ENCODE measurements around the gene TMED10. TPM values are rescaled to one million over a fixed set of nuclear protein-coding genes. Genes with fewer than 3 reads are reported as not detected.
"Not testable (repeated sequence)": the region's sequence is repeated elsewhere in the genome, so short reads cannot be mapped to it uniquely, and the experiment has no call there.

Gene TMED10
- total RNA-seq, 2 donors from 2014 or later = 264 to 267 TPM

- Mint-ChIP-seq H3K36me3 (ENCODE audit: low read depth) (peaks cover 24% of the 10 kb centered on the region), H3K4me3 (no peak overlapping the region), H3K27me3 (ENCODE audit: insufficient read depth) (no peaks in the 10 kb centered on the region), H3K9me3 (no peaks in the 10 kb centered on the region), H3K4me1 (peaks cover 18% of the 10 kb centered on the region), H3K27ac (no peak overlapping the region)
- H3K9me3 ChIP-seq (ENCODE audit: control insufficient read depth, low read length) = no peaks in the 10 kb centered on the region
- TF ChIP-seq CTCF (conservative IDR thresholded peaks at IDR 0.05) = no peak
- DNase-seq = no peak
- peaks cover 35% of the 10 kb centered on the region for H3K36me3 ChIP-seq (ENCODE audit: control insufficient read depth, insufficient read depth, low read length)
- no peak overlapping the region for H3K4me3 ChIP-seq (ENCODE audit: low read length)
- no peaks in the 10 kb centered on the region for H3K27me3 ChIP-seq (ENCODE audit: control insufficient read depth, insufficient read depth, low read length, poor library complexity, severe bottlenecking)
- H3K27ac ChIP-seq (ENCODE audit: low read depth, low read length) = no peak overlapping the region
- H3K9ac ChIP-seq (ENCODE audit: extremely low read depth, low read length, poor library complexity, severe bottlenecking) = no peak overlapping the region
- H3K4me1 ChIP-seq (ENCODE audit: control insufficient read depth, insufficient read depth, low read length) = no peaks in the 10 kb centered on the region
- 100% methylated on average over 1 of the region's 1 CpG; no CpG with 5 or more reads in 1 of the 2 experiments for whole genome bisulfite sequencing, 2 experiments (ENCODE audit: insufficient coverage in 1 of 2, insufficient read length in 1 of 2)
These were observed 24.6 kb downstream of the TMED10 start for GRCh38 chr14:75151851-75152250.

GRCh38 chr14:75150637-75151036 is 25.8 kb downstream of the TMED10 start:
- not testable (repeated sequence) for H3K27ac ChIP-seq (ENCODE audit: low read depth, low read length); H3K9me3 Mint-ChIP-seq
- 76 to 84% methylated on average over 4 to 6 of the region's 6 CpGs for WGBS, 2 experiments (ENCODE audit: insufficient coverage in 1 of 2, insufficient read length in 1 of 2)

GRCh38 chr14:75150150-75150549 is 26.3 kb downstream of the TMED10 start:
- Histone ChIP-seq H3K9me3 (ENCODE audit: control insufficient read depth, low read length) (no peaks in the 10 kb centered on the region), H3K4me3 (ENCODE audit: low read length) (no peak overlapping the region), H3K36me3 (ENCODE audit: control insufficient read depth, insufficient read depth, low read length) (peaks cover 51% of the 10 kb centered on the region), H3K27ac (ENCODE audit: low read depth, low read length) (no peak overlapping the region), H3K9ac (ENCODE audit: extremely low read depth, low read length, poor library complexity, severe bottlenecking) (no peak overlapping the region), H3K4me1 (ENCODE audit: control insufficient read depth, insufficient read depth, low read length) (no peaks in the 10 kb centered on the region), H3K27me3 (ENCODE audit: control insufficient read depth, insufficient read depth, low read length, poor library complexity, severe bottlenecking) (no peaks in the 10 kb centered on the region)
- peaks cover 18% of the 10 kb centered on the region for H3K4me1 Mint-ChIP-seq
- peaks cover 35% of the 10 kb centered on the region for H3K36me3 Mint-ChIP-seq (ENCODE audit: low read depth)
- H3K9me3 Mint-ChIP-seq = no peaks in the 10 kb centered on the region
- H3K27ac Mint-ChIP-seq = peak overlapping the region; percentile 15
- DNase-seq = no peak
- H3K4me3 Mint-ChIP-seq = no peak overlapping the region
- 89 to 92% methylated on average over 1 of the region's 2 CpGs for WGBS, 2 experiments (ENCODE audit: insufficient coverage in 1 of 2, insufficient read length in 1 of 2)
- H3K27me3 Mint-ChIP-seq (ENCODE audit: insufficient read depth) = no peaks in the 10 kb centered on the region
- no peak for TF ChIP-seq CTCF (conservative IDR thresholded peaks at IDR 0.05)

More at GRCh38 chr14:75150637-75151036, 25.8 kb downstream of the TMED10 start:
- peaks cover 18% of the 10 kb centered on the region for H3K4me1 Mint-ChIP-seq
- H3K4me3 ChIP-seq (ENCODE audit: low read length); H3K27me3 Mint-ChIP-seq (ENCODE audit: insufficient read depth); DNase-seq; H3K27me3 ChIP-seq (ENCODE audit: control insufficient read depth, insufficient read depth, low read length, poor library complexity, severe bottlenecking); H3K9ac ChIP-seq (ENCODE audit: extremely low read depth, low read length, poor library complexity, severe bottlenecking); H3K9me3 ChIP-seq (ENCODE audit: control insufficient read depth, low read length); H3K4me3 Mint-ChIP-seq; H3K27ac Mint-ChIP-seq; H3K4me1 ChIP-seq (ENCODE audit: control insufficient read depth, insufficient read depth, low read length): not testable (repeated sequence)
- peaks cover 47% of the 10 kb centered on the region for H3K36me3 ChIP-seq (ENCODE audit: control insufficient read depth, insufficient read depth, low read length)
- H3K36me3 Mint-ChIP-seq (ENCODE audit: low read depth) = peaks cover 33% of the 10 kb centered on the region
